GM11168 (cell line): Measurements from ENCODE around the gene MTRF1.
"Not testable (repeated sequence)": the region's sequence is repeated elsewhere in the genome, so short reads cannot be mapped to it uniquely, and the experiment has no call there.

Experiments used
- in situ Hi-C: fragments of 300-500 bp; cut with MboI; formaldehyde crosslinking; loops from one replicate; pipeline ENCODE4 v1.12.0; 2022; ENCODE audit warnings: low sequenced_read_pairs; ENCODE audit not compliant: unreplicated experiment

Gene MTRF1

DNA sequence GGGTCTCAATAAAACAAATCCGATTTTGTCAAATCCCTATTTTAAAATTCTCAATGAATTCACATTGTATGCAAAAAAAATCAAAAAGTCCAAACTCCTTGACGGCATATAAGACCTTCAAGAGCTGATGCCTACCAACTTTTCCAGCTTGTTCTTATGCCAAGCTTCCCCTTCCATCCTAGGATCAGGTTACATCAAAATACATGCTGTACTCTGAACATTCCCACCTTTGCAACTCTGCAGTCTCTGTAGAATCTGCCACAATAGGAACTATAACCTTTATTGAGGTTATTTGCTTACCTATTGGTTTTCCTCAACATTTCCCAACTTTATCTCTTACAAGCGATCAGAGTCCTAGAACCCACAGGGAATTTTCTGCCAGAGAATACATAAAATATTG, 76.9 kb downstream of the MTRF1 start:
- in situ Hi-C loops, result no loop called here

GRCh38 chr13:41182231-41182630, 81.1 kb downstream of the MTRF1 start:
- in situ Hi-C loops, result no loop called here

DNA sequence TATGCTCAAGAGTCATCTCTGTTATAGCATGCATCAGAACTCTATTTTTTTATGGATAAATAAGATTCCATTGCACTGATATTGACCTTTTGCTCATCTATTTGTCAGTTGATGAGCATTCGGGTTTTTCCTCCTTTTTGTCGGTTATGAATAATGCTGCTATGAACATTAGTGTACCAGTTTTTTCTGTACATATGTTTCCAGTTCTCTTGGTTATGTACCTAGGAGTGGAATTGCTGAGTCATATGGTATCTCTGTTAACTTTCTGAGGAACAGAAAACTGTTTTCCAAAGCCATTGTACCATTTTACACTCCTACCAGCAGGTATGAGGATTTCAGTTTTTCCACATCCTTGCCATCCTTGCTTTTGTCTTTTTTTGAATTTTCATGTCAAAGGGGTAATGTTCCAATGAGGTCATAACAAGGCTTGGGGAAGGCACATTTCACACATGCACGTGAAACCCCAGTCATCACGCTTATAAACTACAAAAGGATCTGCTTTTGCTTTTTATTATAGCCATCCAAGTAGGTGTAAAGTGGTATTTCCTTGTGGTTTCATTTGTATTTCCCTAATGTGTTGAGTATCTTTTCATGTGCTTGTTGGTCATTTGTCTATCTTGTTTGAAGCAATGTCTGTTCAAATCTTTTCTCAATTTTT, 83.7 kb downstream of the MTRF1 start:
- in situ Hi-C loops, result no loop called here

DNA sequence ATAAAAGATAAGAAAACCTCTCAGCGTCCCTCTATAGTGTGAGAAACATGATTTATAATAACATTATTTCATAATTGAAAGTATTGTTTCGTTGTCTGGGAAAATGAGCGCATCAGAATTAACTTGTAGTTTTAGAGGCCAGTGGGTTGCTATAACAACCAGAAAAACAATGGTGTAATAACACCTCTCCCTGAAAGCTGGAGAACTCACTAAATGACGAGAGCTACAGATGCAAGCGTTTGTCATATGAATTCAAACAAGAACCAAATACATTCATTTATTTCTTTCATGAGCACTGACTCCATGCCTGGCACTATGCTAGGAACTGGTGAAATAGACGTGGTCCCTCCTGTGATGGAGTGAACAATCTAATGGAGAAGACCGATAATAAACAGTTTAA, 85.3 kb downstream of the MTRF1 start:
- in situ Hi-C loops, result no loop called here

DNA sequence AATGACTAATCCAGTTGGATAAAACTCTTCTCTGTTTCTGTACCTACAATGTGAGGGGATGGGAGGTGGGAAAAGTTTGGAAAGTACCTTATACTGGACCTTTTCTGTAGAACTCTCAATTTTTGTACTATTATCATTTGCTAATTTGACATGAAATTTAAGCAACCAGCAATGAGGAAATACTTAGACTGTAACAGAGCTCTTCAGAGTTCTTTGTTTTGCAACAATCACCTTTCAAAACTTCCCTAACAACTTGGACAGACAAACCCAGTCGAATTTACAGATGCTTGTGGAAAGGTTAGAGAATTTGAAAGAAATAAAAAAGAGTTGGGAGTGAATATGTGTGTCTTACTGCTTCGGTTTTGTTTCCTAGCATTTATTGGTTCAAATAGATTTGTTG, 85.8 kb downstream of the MTRF1 start:
- in situ Hi-C loops, result no loop called here

DNA sequence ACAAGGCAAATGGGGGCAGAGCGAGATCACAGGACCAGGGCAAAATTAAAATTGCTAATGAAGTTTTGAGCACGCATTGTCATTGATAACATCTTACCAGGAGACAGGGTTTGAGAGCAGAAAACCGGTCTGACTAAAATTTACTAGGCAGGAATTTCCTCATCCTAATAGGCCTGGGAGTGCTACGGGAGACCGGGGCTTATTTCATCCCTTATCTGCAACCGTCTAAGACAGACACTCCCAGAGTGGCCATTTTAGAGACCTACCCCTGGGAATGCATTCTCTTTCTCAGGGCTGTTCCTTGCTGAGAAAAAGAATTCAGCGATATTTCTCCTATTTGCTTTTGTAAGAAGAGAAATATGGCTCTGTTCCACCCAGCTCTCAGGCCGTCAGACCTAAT, 87.8 kb downstream of the MTRF1 start:
- in situ Hi-C loops, result not testable (repeated sequence)
